Progenitor cell of endocrine pancreas (in vitro differentiated cells): ENCODE data around the gene ASAP3. TPM values are rescaled to one million over a fixed set of nuclear protein-coding genes. Genes with fewer than 3 reads are reported as not detected.

Experiments used
- DNase-seq: peaks from one replicate; pipeline ENCODE4 v3.0.0; 2021; ENCODE audit warnings: low spot score; ENCODE audit not compliant: unreplicated experiment
- H3K27ac Mint-ChIP-seq: 2 replicates; pipeline ENCODE4 v1.8.0; 2021; ENCODE audit warnings: mild to moderate bottlenecking, moderate library complexity, mixed read lengths
- H3K27me3 Mint-ChIP-seq: 2 replicates; pipeline ENCODE4 v1.8.0; 2021; ENCODE audit warnings: mixed read lengths
- H3K36me3 Mint-ChIP-seq: 2 replicates; pipeline ENCODE4 v1.8.0; 2022; ENCODE audit warnings: mixed read lengths; ENCODE audit not compliant: insufficient read depth
- H3K4me1 Mint-ChIP-seq: 2 replicates; pipeline ENCODE4 v1.8.0; 2021; ENCODE audit warnings: low read depth, mixed read lengths
- H3K4me3 Mint-ChIP-seq: 2 replicates; pipeline ENCODE4 v1.8.0; 2021; ENCODE audit warnings: low read depth, mild to moderate bottlenecking, moderate library complexity, mixed read lengths
- H3K9me3 Mint-ChIP-seq: 2 replicates; pipeline ENCODE4 v1.8.0; 2021; ENCODE audit warnings: low read depth, mixed read lengths
- total RNA-seq: library from RNA; stranded (reverse); gene quantifications from 2 replicates; pipeline ENCODE4 v1.2.1, GENCODE V29; 2021
- TF ChIP-seq, protein P1 (sequence below): fragments of 200-600 bp; sonication (generic); IDR thresholded peaks from one replicate; pipeline ENCODE4 v1.5.0; 2021; ENCODE audit warnings: antibody characterized with exemption, mild to moderate bottlenecking; ENCODE audit not compliant: unreplicated experiment

Gene ASAP3
- total RNA-seq, 1 donor from 2014 or later: 67.8 TPM

DNA sequence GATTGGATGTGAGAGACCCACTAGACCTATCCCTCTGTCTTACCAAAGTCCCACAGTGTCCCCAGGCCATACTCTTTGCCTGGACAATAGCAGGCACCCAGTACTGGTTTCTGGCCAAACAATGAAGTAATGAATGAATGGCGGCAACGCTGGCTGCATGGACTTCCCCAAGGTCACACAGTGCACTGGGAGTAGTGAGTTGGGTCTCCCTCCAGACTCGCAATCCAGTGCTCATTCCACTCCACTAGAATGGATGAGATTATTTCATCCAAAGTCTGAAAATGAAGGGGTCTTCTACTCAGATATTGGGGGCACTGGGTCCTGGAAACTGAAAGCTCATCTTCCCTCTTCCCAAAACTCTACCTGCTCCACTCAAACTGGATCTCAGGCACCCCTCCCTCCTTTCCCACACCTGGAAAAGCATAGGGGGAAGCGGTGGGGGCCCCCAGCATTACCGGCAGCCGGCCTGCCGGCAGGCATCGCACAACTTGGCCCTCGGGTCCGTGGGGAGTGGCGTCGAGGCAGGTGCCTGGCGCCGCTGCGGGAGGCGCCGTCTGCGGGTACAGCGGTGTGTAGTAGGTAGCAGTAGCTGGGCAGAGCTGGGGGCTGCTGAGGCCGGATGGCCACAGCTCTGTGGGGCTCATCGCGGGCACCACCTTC is 46.2 kb upstream of the ASAP3 start:
- TF ChIP-seq, protein P1, sequence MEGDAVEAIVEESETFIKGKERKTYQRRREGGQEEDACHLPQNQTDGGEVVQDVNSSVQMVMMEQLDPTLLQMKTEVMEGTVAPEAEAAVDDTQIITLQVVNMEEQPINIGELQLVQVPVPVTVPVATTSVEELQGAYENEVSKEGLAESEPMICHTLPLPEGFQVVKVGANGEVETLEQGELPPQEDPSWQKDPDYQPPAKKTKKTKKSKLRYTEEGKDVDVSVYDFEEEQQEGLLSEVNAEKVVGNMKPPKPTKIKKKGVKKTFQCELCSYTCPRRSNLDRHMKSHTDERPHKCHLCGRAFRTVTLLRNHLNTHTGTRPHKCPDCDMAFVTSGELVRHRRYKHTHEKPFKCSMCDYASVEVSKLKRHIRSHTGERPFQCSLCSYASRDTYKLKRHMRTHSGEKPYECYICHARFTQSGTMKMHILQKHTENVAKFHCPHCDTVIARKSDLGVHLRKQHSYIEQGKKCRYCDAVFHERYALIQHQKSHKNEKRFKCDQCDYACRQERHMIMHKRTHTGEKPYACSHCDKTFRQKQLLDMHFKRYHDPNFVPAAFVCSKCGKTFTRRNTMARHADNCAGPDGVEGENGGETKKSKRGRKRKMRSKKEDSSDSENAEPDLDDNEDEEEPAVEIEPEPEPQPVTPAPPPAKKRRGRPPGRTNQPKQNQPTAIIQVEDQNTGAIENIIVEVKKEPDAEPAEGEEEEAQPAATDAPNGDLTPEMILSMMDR: no peak
- H3K27ac Mint-ChIP-seq: no peak overlapping the region
- H3K9me3 Mint-ChIP-seq: no peaks in the 10 kb centered on the region
- H3K27me3 Mint-ChIP-seq: peaks cover 11% of the 10 kb centered on the region
- no peaks in the 10 kb centered on the region for H3K36me3 Mint-ChIP-seq
- peak overlapping the region; percentile 68 for H3K4me3 Mint-ChIP-seq
- peaks cover 10% of the 10 kb centered on the region for H3K4me1 Mint-ChIP-seq
- no peak for DNase-seq

DNA sequence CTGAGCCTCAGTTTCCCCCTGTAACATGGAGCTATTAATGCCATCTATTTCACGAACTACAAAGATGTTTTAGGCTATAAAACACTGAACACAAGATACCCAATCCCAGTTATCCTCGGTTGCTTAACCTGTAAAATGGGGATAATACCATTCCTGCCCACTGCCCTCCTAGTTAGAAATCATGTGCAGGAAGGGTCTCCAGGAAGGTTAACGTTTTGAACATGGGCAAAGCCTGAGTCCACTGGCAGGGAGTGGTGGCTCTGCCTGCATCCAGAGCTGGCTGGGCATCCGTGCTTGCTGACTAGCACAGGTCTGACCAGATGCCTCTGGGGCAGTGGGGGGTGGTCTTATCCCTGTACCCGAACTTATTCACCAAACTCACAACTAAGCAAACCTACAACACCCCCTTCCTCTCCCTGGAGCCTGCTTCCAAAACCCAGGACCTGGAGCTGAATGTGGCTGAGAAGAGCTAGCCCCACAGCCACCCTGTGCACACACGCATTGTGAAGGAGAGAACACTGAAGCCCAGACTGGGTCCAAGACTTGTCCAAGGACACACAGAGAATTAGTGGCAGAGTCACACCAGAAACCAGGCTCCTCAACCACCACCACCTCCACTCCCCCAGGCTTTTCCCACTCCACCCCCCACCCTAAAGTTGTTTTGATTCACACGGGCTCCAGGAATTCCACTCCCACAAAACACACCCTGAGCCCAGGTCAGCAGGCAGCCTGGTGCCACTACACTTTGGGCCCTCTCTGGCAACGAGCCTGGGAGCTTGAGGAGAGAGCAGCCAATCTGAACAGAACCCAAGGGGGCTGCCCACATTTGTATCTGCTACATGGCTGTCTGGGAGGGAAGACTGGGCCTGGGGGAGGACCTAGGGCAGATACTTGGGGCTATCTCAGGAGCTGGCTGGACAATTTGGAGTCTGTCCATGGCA is 45.4 kb upstream of the ASAP3 start:
- Mint-ChIP-seq H3K4me1 (peaks cover 10% of the 10 kb centered on the region), H3K4me3 (peak overlapping the region; percentile 68), H3K27me3 (peaks cover 11% of the 10 kb centered on the region), H3K36me3 (no peaks in the 10 kb centered on the region), H3K9me3 (no peaks in the 10 kb centered on the region), H3K27ac (no peak overlapping the region)
- TF ChIP-seq, protein P1: no peak
- no peak for DNase-seq

DNA sequence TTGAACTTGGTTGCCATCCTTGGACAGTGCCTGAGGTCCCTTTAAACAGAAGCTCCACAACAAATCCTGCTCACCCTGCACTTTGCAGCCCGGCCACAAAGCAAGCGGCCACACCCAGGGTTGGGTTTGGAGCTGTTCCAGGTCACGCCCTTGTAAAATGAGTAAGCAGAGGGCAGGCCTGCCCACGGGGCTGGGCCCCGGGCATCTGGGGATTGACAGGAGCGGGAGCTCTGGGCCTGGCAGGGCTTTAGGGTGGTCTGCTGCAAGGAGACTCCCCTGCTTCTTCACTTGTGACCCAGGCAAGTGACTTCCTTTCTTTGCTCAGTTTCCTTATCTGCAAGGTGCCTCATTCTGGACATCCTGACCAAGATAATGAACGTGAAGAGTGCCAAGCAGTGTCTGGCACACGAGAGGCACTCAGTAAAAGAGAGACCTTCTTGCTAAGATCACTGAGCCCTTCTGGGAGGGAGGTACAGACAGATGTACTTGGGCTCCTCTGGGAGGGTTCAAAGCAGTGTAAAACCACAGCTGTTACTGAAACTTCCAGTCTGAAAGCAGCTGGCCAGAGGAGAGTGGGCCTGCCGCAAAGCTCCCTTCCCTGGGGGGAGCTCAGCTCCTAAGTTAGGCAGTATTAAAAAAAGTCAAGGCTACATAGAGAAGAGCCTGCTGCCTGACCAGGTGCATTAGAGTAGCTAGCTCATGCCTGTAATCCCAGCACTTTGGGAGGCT is 44.4 kb upstream of the ASAP3 start:
- H3K27ac Mint-ChIP-seq: no peak overlapping the region
- peaks cover 11% of the 10 kb centered on the region for H3K27me3 Mint-ChIP-seq
- no peaks in the 10 kb centered on the region for H3K36me3 Mint-ChIP-seq
- peaks cover 10% of the 10 kb centered on the region for H3K4me1 Mint-ChIP-seq
- DNase-seq: no peak
- peak overlapping the region; percentile 31 for H3K4me3 Mint-ChIP-seq
- no peaks in the 10 kb centered on the region for H3K9me3 Mint-ChIP-seq
- TF ChIP-seq, protein P1: no peak

DNA sequence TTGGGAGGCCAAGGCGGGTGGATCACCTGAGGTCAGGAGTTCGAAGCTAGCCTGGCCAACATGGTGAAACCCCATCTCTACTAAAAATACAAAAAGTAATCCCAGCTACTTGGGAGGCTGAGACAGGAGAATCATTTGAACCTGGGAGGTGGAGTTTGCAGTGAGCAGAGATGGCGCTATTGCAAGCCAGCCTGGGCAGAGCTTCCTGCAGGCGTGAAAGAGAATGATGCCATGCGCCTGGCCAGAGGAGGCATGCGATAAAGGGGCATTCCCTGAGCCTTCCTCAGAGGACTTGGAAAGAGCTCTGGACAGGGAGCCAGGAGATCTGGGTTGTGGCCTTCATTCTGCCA is 43.9 kb upstream of the ASAP3 start:
- H3K4me3 Mint-ChIP-seq: no peak overlapping the region
- TF ChIP-seq, protein P1: no peak

DNA sequence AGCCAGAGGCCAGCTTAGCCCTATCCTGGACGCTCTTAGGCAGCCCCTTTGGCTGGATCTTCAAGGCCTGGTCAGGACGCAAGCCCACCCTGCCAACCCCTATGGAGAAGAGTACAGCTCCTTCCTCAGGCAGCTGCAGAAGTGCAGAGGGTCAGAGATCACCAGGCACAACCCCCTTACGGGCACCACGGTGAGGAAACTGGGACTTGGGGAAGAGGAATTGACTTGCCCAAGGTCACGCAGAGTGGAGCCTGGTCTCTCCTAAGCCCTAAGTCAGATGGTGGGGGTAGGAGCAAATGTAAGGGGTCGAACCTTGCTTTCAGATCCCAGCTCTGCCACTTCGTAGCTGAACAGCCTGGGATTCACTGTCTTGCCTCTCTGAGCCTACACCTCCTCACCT is 43.4 kb upstream of the ASAP3 start:
- H3K4me1 Mint-ChIP-seq: peaks cover 10% of the 10 kb centered on the region
- peaks cover 7% of the 10 kb centered on the region for H3K27me3 Mint-ChIP-seq
- H3K4me3 Mint-ChIP-seq: no peak overlapping the region
- DNase-seq: no peak
- no peak overlapping the region for H3K27ac Mint-ChIP-seq
- H3K9me3 Mint-ChIP-seq: no peaks in the 10 kb centered on the region
- TF ChIP-seq, protein P1: no peak
- H3K36me3 Mint-ChIP-seq: no peaks in the 10 kb centered on the region

More for the DNA sequence above, 43.9 kb upstream of the ASAP3 start:
- H3K4me1 Mint-ChIP-seq: peaks cover 10% of the 10 kb centered on the region
- no peaks in the 10 kb centered on the region for H3K9me3 Mint-ChIP-seq
- DNase-seq: no peak
- no peaks in the 10 kb centered on the region for H3K36me3 Mint-ChIP-seq
- peaks cover 8% of the 10 kb centered on the region for H3K27me3 Mint-ChIP-seq
- no peak overlapping the region for H3K27ac Mint-ChIP-seq
